ENCODE measurements around the gene RGS11.
"Not testable (repeated sequence)": the region's sequence is repeated elsewhere in the genome, so short reads cannot be mapped to it uniquely, and the experiment has no call there.

RGS11 gene

GRCh38 chr16:279531-279930 is 3.8 kb upstream of the RGS11 start:
- no peak for DNase-seq

- DNase-seq = peak; percentile 7
Measured at GRCh38 chr16:278863-279366, 3.2 kb upstream of the RGS11 start.

- no peak for DNase-seq
Measured at GRCh38 chr16:276426-277077, 808 bp upstream of the RGS11 start.

- no peak for DNase-seq
Measured at GRCh38 chr16:275041-275641, 603 bp downstream of the RGS11 start.

- DNase-seq = no peak
Measured at GRCh38 chr16:273547-274421, 2.0 kb downstream of the RGS11 start.

GRCh38 chr16:272633-273546 is 2.9 kb downstream of the RGS11 start:
- no peak for DNase-seq

GRCh38 chr16:270381-271255 is 5.1 kb downstream of the RGS11 start:
- DNase-seq = no peak

GRCh38 chr16:269061-269796 is 6.5 kb downstream of the RGS11 start:
- no peak for DNase-seq

GRCh38 chr16:268141-269053 is 7.3 kb downstream of the RGS11 start:
- DNase-seq = no peak

- not testable (repeated sequence) for DNase-seq
Measured at GRCh38 chr16:267562-267961, 8.2 kb downstream of the RGS11 start.

GRCh38 chr16:266258-267164 is 9.2 kb downstream of the RGS11 start:
- no peak for DNase-seq

GRCh38 chr16:265711-266110 is 10.0 kb downstream of the RGS11 start:
- DNase-seq = no peak

GRCh38 chr16:265002-265529 is 10.7 kb downstream of the RGS11 start:
- no peak for DNase-seq

- no peak for DNase-seq
Measured at GRCh38 chr16:264440-264951, 11.2 kb downstream of the RGS11 start.

GRCh38 chr16:263944-264343 is 11.8 kb downstream of the RGS11 start:
- DNase-seq = no peak

- no peak for DNase-seq
Measured at GRCh38 chr16:263182-263774, 12.5 kb downstream of the RGS11 start.

- no peak for DNase-seq
Measured at GRCh38 chr16:262121-262745, 13.5 kb downstream of the RGS11 start.
